Measurements from ENCODE around the gene PSG1.
"Not testable (repeated sequence)": the region's sequence is repeated elsewhere in the genome, so short reads cannot be mapped to it uniquely, and the experiment has no call there.

- TF ChIP-seq RELA (CRISPR knock-in tag; IDR thresholded peaks at IDR 0.05; ENCODE audit: borderline replicate concordance); CREB1 (CRISPR knock-in tag; IDR thresholded peaks at IDR 0.05); KAT7 (CRISPR knock-in tag; IDR thresholded peaks at IDR 0.05; ENCODE audit: borderline replicate concordance); TCF7 (CRISPR knock-in tag; IDR thresholded peaks at IDR 0.05; ENCODE audit: low read depth); CTCF (IDR thresholded peaks at IDR 0.05); TEAD4 (CRISPR knock-in tag; IDR thresholded peaks at IDR 0.05); MLX (CRISPR knock-in tag; IDR thresholded peaks at IDR 0.05); IRF1 (CRISPR knock-in tag; IDR thresholded peaks at IDR 0.05); TEAD1 (CRISPR knock-in tag; IDR thresholded peaks at IDR 0.05); FOXP1 (CRISPR knock-in tag; IDR thresholded peaks at IDR 0.05; ENCODE audit: borderline replicate concordance); MYBL2 (CRISPR knock-in tag; IDR thresholded peaks at IDR 0.05); PRDM15 (CRISPR knock-in tag; IDR thresholded peaks at IDR 0.05); OVOL2 (CRISPR knock-in tag; IDR thresholded peaks at IDR 0.05; ENCODE audit: borderline replicate concordance); SP1 (CRISPR knock-in tag; conservative IDR thresholded peaks at IDR 0.05): not testable (repeated sequence)
Measured at GRCh38 chr19:42916931-42917330, 37.4 kb upstream of the PSG1 start.
